Hepatocyte (in vitro differentiated cells): ENCODE results near the gene LENEP.

ENCODE experiments used
- EZH2 ChIP-seq: fragments of 200-600 bp; sonication (generic); IDR thresholded peaks from 2 replicates; pipeline ENCODE4 v1.6.1; 2016; ENCODE audit warnings: antibody characterized with exemption, mild to moderate bottlenecking, borderline replicate concordance
- EZH2phosphoT487 ChIP-seq: fragments of 200-600 bp; sonication (generic); IDR thresholded peaks from one replicate; pipeline ENCODE4 v1.6.1; 2018; ENCODE audit warnings: antibody characterized with exemption, mild to moderate bottlenecking, low read depth, moderate library complexity; ENCODE audit not compliant: unreplicated experiment, severe bottlenecking
- TF ChIP-seq, protein P1 (sequence below): fragments of 200-600 bp; sonication (generic); IDR thresholded peaks from 2 replicates; pipeline ENCODE4 v1.5.1; 2016; ENCODE audit warnings: antibody characterized with exemption, mild to moderate bottlenecking; ENCODE audit not compliant: poor library complexity

GRCh38 chr1:155017946-155018316, 24.5 kb downstream of the LENEP start:
- TF ChIP-seq EZH2phosphoT487: no peak
- TF ChIP-seq, protein P1, sequence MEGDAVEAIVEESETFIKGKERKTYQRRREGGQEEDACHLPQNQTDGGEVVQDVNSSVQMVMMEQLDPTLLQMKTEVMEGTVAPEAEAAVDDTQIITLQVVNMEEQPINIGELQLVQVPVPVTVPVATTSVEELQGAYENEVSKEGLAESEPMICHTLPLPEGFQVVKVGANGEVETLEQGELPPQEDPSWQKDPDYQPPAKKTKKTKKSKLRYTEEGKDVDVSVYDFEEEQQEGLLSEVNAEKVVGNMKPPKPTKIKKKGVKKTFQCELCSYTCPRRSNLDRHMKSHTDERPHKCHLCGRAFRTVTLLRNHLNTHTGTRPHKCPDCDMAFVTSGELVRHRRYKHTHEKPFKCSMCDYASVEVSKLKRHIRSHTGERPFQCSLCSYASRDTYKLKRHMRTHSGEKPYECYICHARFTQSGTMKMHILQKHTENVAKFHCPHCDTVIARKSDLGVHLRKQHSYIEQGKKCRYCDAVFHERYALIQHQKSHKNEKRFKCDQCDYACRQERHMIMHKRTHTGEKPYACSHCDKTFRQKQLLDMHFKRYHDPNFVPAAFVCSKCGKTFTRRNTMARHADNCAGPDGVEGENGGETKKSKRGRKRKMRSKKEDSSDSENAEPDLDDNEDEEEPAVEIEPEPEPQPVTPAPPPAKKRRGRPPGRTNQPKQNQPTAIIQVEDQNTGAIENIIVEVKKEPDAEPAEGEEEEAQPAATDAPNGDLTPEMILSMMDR: no peak
- TF ChIP-seq EZH2: no peak
